Mucosa of descending colon (tissue), 3 donors: Measurements from ENCODE around the gene MED14. TPM values are rescaled to one million over a fixed set of nuclear protein-coding genes. Genes with fewer than 3 reads are reported as not detected.

Source experiments
- ATAC-seq: fragments of 200-7000 bp; cut with Tn5 transposase; one replicate; pipeline ENCODE4 v1.9.1; 2020; ENCODE audit warnings: mild to moderate bottlenecking, moderate library complexity
- DNase-seq, 3 donors: peaks; one replicate each; pipeline ENCODE4 v3.0.0-alpha.2; 2020
- H3K36me3 ChIP-seq: fragments of 200-600 bp; one replicate; pipeline ENCODE4 v1.8.0; 2021; ENCODE audit warnings: low read depth, mild to moderate bottlenecking
- H3K4me1 ChIP-seq: fragments of 200-600 bp; one replicate; pipeline ENCODE4 v1.8.0; 2021; ENCODE audit warnings: low read depth, mild to moderate bottlenecking
- H3K4me3 ChIP-seq: fragments of 200-600 bp; one replicate; pipeline ENCODE4 v1.8.0; 2021; ENCODE audit warnings: mild to moderate bottlenecking
- H3K9me3 ChIP-seq: fragments of 200-600 bp; one replicate; pipeline ENCODE4 v1.8.0; 2021; ENCODE audit warnings: mild to moderate bottlenecking
- CTCF ChIP-seq: fragments of 200-600 bp; IDR thresholded peaks from one replicate; pipeline ENCODE4 v1.8.0; 2022; ENCODE audit warnings: antibody characterized with exemption, mild to moderate bottlenecking
- intact Hi-C, 2 donors: fragments of 100-400 bp; cut with DNase I in 1 of 2; cut with micrococcal nuclease in 1 of 2; formaldehyde crosslinking; loops; one replicate each; pipeline versions ENCODE4 v1.11.0 to v1.11.1; 2022; cut with DNase I, micrococcal nuclease
- total RNA-seq, 3 donors: library from RNA; stranded (reverse); fragmentation: NEBNext Ultra II Directional in 2 of 3; extraction: Animal tissue kit (Norgen Biotek cat#: 25700) in 2 of 3; gene quantifications; one replicate each; pipeline versions ENCODE4 v1.2.1 to v1.2.4, GENCODE V29; 2021 to 2023
- donor health status: DM: no; HTN: no; CAD: no; lungs with moderate emphysema.
- donor health status: DM: no; HTN: no; CAD: no.
- donor health status: DM: no; HTN: yes; CAD: no.

MED14 gene
- total RNA-seq, 3 donors from 2014 or later = 49.2 to 71.8 (median 57.1) TPM

- no peak overlapping the region for H3K4me3 ChIP-seq
- TF ChIP-seq CTCF = no peak
- ATAC-seq (no peak), DNase-seq (no peak)
- H3K9me3 ChIP-seq = no peaks in the 10 kb centered on the region
- peaks cover 9% of the 10 kb centered on the region for H3K4me1 ChIP-seq
- intact Hi-C loops = no loop called here
- H3K36me3 ChIP-seq = no peaks in the 10 kb centered on the region
Measured at GRCh38 chrX:40623665-40624064, 111.7 kb downstream of the MED14 start.

GRCh38 chrX:40623139-40623536 lies 112.2 kb downstream of the MED14 start, which contains the start of gene MPC1L:
Gene MPC1L, plus strand, starts transcription at chrX:40623428. Its CDS starts 138 bp downstream, at chrX:40623566.
- Histone ChIP-seq H3K4me1 (peaks cover 9% of the 10 kb centered on the region), H3K36me3 (no peaks in the 10 kb centered on the region), H3K9me3 (no peaks in the 10 kb centered on the region), H3K4me3 (no peak within 1 kb of the TSS)
- TF ChIP-seq CTCF = no peak
- DNase-seq (no peak), ATAC-seq (no peak)
- intact Hi-C loops = no loop called here

GRCh38 chrX:40622479-40623138 lies 112.7 kb downstream of the MED14 start:
- TF ChIP-seq CTCF = no peak
- DNase-seq = peak; percentile 55 to 74 (median 57)
- Histone ChIP-seq H3K4me3 (no peak overlapping the region), H3K36me3 (no peaks in the 10 kb centered on the region), H3K4me1 (peaks cover 9% of the 10 kb centered on the region), H3K9me3 (no peaks in the 10 kb centered on the region)
- intact Hi-C loops = no loop called here
- peak; percentile 93 for ATAC-seq

DNA sequence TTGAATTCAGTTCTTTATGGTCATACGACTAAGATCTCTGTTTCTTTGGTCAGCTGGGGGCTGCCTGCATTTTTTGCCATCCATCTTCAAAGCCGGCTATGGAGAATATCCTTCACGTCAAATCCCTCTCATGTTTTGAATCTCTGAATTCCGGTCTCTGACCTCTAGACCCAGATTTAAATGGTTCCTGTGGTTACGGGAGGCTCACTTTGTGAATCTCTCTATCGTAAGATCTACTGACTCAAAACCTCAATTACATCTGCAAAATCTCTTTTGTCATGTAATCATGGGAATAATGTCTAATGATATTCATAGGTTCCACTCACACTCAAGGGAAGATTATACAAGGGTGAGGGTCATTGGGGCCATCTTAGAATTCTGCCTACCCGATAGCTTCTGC lies 117.8 kb downstream of the MED14 start:
- no peaks in the 10 kb centered on the region for H3K36me3 ChIP-seq
- no peak overlapping the region for H3K4me3 ChIP-seq
- no peaks in the 10 kb centered on the region for H3K9me3 ChIP-seq
- no peak for TF ChIP-seq CTCF
- no peak for DNase-seq
- intact Hi-C loops = no loop called here
- H3K4me1 ChIP-seq = peaks cover 5% of the 10 kb centered on the region
- no peak for ATAC-seq

GRCh38 chrX:40615976-40616375 lies 119.4 kb downstream of the MED14 start:
- intact Hi-C loops = no loop called here
- Histone ChIP-seq H3K4me3 (no peak overlapping the region), H3K36me3 (no peaks in the 10 kb centered on the region), H3K4me1 (no peaks in the 10 kb centered on the region), H3K9me3 (no peaks in the 10 kb centered on the region)
- no peak for DNase-seq
- ATAC-seq = no peak
- no peak for TF ChIP-seq CTCF
